DOHH2 (cell line): Measurements from ENCODE around the gene SART1.

Source experiments
- H3F3A ChIP-seq: fragments of 200-600 bp; sonication (generic), shearing (Covaris generic); 2 replicates; pipeline ENCODE4 v1.6.0; 2016; ENCODE audit warnings: antibody characterized with exemption, mild to moderate bottlenecking; ENCODE audit not compliant: control insufficient read depth, insufficient read depth
- H3K27ac ChIP-seq: fragments of 200-600 bp; sonication (generic); 2 replicates; pipeline ENCODE4 v1.5.1; 2014; ENCODE audit warnings: low read depth, mild to moderate bottlenecking, low read length, moderate library complexity
- H3K27me3 ChIP-seq: fragments of 200-600 bp; sonication (generic); 2 replicates; pipeline ENCODE4 v1.6.1; 2014; ENCODE audit warnings: mild to moderate bottlenecking, low read length, mixed read lengths; ENCODE audit not compliant: control insufficient read depth
- H3K36me3 ChIP-seq: fragments of 200-600 bp; sonication (generic); 2 replicates; pipeline ENCODE4 v1.6.1; 2014; ENCODE audit warnings: mild to moderate bottlenecking, low read length, moderate library complexity, mixed read lengths; ENCODE audit not compliant: control insufficient read depth
- H3K4me1 ChIP-seq: fragments of 200-600 bp; sonication (generic); 2 replicates; pipeline ENCODE4 v1.6.1; 2014; ENCODE audit warnings: mild to moderate bottlenecking, low read length, mixed read lengths; ENCODE audit not compliant: control insufficient read depth
- H3K4me2 ChIP-seq: fragments of 200-600 bp; sonication (generic); 2 replicates; pipeline ENCODE4 v1.6.0; 2014; ENCODE audit warnings: mild to moderate bottlenecking, low read length, moderate library complexity
- H3K4me3 ChIP-seq: fragments of 200-600 bp; sonication (generic); 2 replicates; pipeline ENCODE4 v1.5.1; 2014; ENCODE audit warnings: mild to moderate bottlenecking, low read length, mixed read lengths
- H3K79me2 ChIP-seq: fragments of 200-600 bp; sonication (generic); 2 replicates; pipeline ENCODE4 v1.6.1; 2014; ENCODE audit warnings: mild to moderate bottlenecking, low read length, mixed read lengths; ENCODE audit not compliant: control insufficient read depth
- H3K9me2 ChIP-seq: fragments of 200-600 bp; sonication (generic); replicated peaks from 2 replicates; pipeline ENCODE4 v1.6.1; 2014; ENCODE audit warnings: mild to moderate bottlenecking, low read length, mixed read lengths; ENCODE audit not compliant: control insufficient read depth
- H3K9me3 ChIP-seq: fragments of 200-600 bp; sonication (generic); 2 replicates; pipeline ENCODE4 v1.6.1; 2014; ENCODE audit warnings: antibody characterized with exemption, low read length, mixed read lengths; ENCODE audit not compliant: control insufficient read depth, insufficient read depth
- H4K20me1 ChIP-seq: fragments of 200-600 bp; sonication (generic); 2 replicates; pipeline ENCODE4 v1.6.0; 2014; ENCODE audit warnings: low read depth, mild to moderate bottlenecking, antibody characterized with exemption, low read length, moderate library complexity; ENCODE audit not compliant: control insufficient read depth, insufficient read depth
- EZH2phosphoT487 ChIP-seq: fragments of 200-600 bp; sonication (generic); IDR thresholded peaks from 2 replicates; pipeline ENCODE4 v1.6.1; 2017; ENCODE audit warnings: borderline replicate concordance, mild to moderate bottlenecking, antibody characterized with exemption, low read length, moderate library complexity, mixed read lengths
- TF ChIP-seq, protein P1 (sequence below): fragments of 200-600 bp; sonication (generic); IDR thresholded peaks from one replicate; pipeline ENCODE4 v1.5.1; 2014; ENCODE audit warnings: antibody characterized with exemption, mild to moderate bottlenecking, low read depth, low read length; ENCODE audit not compliant: poor library complexity, severe bottlenecking

The SART1 gene

DNA sequence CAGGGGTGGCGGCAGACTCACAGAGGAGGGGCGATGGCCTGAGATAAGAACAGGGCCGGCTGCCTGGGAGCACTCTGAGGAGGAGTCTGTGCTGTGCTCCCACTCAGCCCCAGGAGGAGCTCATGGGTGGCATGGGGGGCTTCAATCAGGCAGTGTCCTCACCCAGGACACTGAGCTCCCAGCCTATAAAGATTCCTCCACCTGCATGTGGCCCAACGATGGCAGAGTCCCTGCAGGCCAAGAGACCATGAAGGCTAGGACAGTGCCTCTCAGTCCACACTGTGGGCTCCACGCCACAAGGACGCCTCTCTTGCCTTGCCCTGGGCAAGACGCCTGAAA lies 52.2 kb downstream of the SART1 start:
- no peaks in the 10 kb centered on the region for H3K9me2 ChIP-seq
- no peak overlapping the region for H3K4me3 ChIP-seq
- TF ChIP-seq EZH2phosphoT487: no peak
- TF ChIP-seq, protein P1, sequence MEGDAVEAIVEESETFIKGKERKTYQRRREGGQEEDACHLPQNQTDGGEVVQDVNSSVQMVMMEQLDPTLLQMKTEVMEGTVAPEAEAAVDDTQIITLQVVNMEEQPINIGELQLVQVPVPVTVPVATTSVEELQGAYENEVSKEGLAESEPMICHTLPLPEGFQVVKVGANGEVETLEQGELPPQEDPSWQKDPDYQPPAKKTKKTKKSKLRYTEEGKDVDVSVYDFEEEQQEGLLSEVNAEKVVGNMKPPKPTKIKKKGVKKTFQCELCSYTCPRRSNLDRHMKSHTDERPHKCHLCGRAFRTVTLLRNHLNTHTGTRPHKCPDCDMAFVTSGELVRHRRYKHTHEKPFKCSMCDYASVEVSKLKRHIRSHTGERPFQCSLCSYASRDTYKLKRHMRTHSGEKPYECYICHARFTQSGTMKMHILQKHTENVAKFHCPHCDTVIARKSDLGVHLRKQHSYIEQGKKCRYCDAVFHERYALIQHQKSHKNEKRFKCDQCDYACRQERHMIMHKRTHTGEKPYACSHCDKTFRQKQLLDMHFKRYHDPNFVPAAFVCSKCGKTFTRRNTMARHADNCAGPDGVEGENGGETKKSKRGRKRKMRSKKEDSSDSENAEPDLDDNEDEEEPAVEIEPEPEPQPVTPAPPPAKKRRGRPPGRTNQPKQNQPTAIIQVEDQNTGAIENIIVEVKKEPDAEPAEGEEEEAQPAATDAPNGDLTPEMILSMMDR: no peak
- H4K20me1 ChIP-seq: no peaks in the 10 kb centered on the region
- H3K27ac ChIP-seq: no peak overlapping the region
- no peaks in the 10 kb centered on the region for H3F3A ChIP-seq
- no peaks in the 10 kb centered on the region for H3K4me1 ChIP-seq
- H3K9me3 ChIP-seq: no peaks in the 10 kb centered on the region
- H3K27me3 ChIP-seq: 0 out of 2 replicates have a peak, but pooled peaks cover 5% of the 10 kb centered on the region
- H3K36me3 ChIP-seq: no peaks in the 10 kb centered on the region
- no peaks in the 10 kb centered on the region for H3K79me2 ChIP-seq
- no peak overlapping the region for H3K4me2 ChIP-seq

DNA sequence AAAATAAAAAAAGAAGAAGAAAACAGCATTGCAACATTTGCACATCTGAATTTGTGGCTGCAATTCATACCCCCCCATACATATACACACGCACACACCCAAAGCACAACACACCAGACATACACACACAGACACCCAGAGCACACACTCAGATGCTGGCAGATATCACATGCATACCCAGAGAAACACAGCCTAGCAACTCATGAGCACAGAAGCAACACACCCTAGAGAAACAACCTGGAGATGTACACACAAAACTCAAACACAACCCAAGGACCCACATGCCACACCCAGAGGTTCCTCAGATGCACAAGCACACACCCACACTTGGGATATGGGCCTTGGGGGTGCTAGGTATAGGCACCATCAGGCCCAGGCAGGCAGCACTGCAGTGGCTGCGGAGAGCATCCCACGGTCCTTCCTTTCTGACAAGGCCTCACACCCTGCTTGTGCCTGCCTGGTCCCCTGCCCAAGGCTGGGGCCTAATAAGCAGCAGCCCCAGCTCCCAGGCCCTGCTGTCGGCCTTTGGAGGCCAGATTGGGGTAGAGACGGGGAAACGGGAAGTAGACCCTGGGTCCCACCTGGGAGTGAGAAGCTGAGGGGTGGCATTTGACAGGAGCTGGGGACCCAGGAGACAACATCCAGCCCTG lies 53.4 kb downstream of the SART1 start:
- Histone ChIP-seq H3K36me3 (no peaks in the 10 kb centered on the region), H3K27ac (no peak overlapping the region), H3K79me2 (no peaks in the 10 kb centered on the region), H3F3A (no peaks in the 10 kb centered on the region), H3K4me3 (no peak overlapping the region), H3K9me3 (no peaks in the 10 kb centered on the region), H3K4me1 (no peaks in the 10 kb centered on the region), H4K20me1 (no peaks in the 10 kb centered on the region), H3K4me2 (no peak overlapping the region), H3K9me2 (no peaks in the 10 kb centered on the region), H3K27me3 (0 out of 2 replicates have a peak, but pooled peaks cover 5% of the 10 kb centered on the region)
- TF ChIP-seq, protein P1: no peak
- no peak for TF ChIP-seq EZH2phosphoT487

DNA sequence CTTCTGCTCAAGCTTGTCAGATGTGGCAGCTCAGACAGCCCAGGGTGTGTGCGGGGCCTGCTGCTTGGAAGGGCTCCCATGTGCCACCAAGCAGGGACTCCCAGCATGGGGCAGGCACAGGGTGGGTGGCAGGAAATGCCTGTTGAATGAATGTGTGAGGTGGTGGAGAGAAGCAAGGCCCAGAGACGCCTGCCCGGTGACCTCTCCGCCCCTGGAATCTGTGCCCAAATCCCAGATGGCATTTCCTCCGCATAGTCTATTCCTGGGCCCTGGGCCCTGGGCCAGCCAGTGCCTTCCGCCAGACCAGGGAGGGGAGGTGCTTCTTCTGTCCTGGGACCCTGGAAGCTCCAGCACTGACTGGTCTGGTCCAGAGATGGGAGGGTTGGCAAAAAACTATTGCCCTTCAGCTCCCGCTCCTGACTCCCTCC lies 53.9 kb downstream of the SART1 start:
- Histone ChIP-seq H3K79me2 (no peaks in the 10 kb centered on the region), H3K9me2 (no peaks in the 10 kb centered on the region), H3K27ac (no peak overlapping the region), H4K20me1 (no peaks in the 10 kb centered on the region), H3K4me3 (no peak overlapping the region), H3F3A (no peaks in the 10 kb centered on the region), H3K36me3 (no peaks in the 10 kb centered on the region), H3K4me1 (no peaks in the 10 kb centered on the region), H3K9me3 (no peaks in the 10 kb centered on the region), H3K4me2 (no peak overlapping the region), H3K27me3 (0 out of 2 replicates have a peak, but pooled peaks cover 5% of the 10 kb centered on the region)
- TF ChIP-seq, protein P1: no peak
- TF ChIP-seq EZH2phosphoT487: no peak
